Adrenal gland (tissue), 12 donors: ENCODE results near the gene AKIRIN2. TPM values are rescaled to one million over a fixed set of nuclear protein-coding genes. Genes with fewer than 3 reads are reported as not detected.

Experiments used
- DNase-seq, 7 donors: peaks; one replicate each; pipeline ENCODE4 v3.0.0-alpha.2; 2019 to 2020
- H3K27ac ChIP-seq, 5 donors: fragments of 200-600 bp; sonication (generic) in 4 of 5; 1 replicate in 3 of 5; 2 replicates in 2 of 5; pipeline versions ENCODE4 v1.5.1 to v1.8.0; 2016 to 2020; ENCODE audit warnings: mild to moderate bottlenecking in 1 of 5
- H3K27me3 ChIP-seq: fragments of 200-600 bp; 2 replicates; pipeline ENCODE4 v1.8.0; 2021
- H3K36me3 ChIP-seq, 2 donors: fragments of 200-600 bp; replicated peaks in 1 of 2; 1 replicate in 1 of 2; 2 replicates in 1 of 2; pipeline versions ENCODE4 v1.5.1 to v1.8.0; 2018 to 2022
- H3K4me1 ChIP-seq, 2 donors: fragments of 200-600 bp; replicated peaks in 1 of 2; 1 replicate in 1 of 2; 2 replicates in 1 of 2; pipeline versions ENCODE4 v1.5.1 to v1.8.0; 2018 to 2021
- H3K4me3 ChIP-seq, 4 donors: fragments of 200-600 bp; sonication (generic) in 3 of 4; one replicate each; pipeline ENCODE4 v1.5.1; 2016 to 2018
- H3K9me3 ChIP-seq, 3 donors: fragments of 200-600 bp; sonication (generic) in 1 of 3; replicated peaks in 1 of 3; 1 replicate in 2 of 3; 2 replicates in 1 of 3; pipeline versions ENCODE4 v1.5.1 to v1.8.0; 2016 to 2021
- CTCF ChIP-seq, 6 experiments: fragments of 450-650 bp in 4 of 6; fragments of 200-600 bp in 2 of 6; sonication (generic) in 1 of 6; IDR thresholded peaks; 1 replicate in 5 of 6; 2 replicates in 1 of 6; pipeline versions ENCODE4 v1.5.1 to v1.8.0; 2016 to 2021; ENCODE audit warnings: antibody characterized with exemption in 6 of 6, mild to moderate bottlenecking in 2 of 6, moderate library complexity in 1 of 6
- POLR2A ChIP-seq, 2 donors: fragments of 450-650 bp; IDR thresholded peaks; one replicate each; pipeline ENCODE4 v1.6.1; 2017; ENCODE audit warnings: antibody characterized with exemption in 2 of 2, mild to moderate bottlenecking in 2 of 2, moderate library complexity in 1 of 2
- WGBS, 4 donors: extraction: QIAGEN DNeasy Blood & Tissue Kit in 2 of 4; methylation state at CpG; one replicate each; pipeline versions ENCODE4 v1.1.5 to v1.1.7; 2013 to 2017; 5-methylcytosine and 5-hydroxymethylcytosine counted together
- intact Hi-C, 2 donors: fragments of 100-400 bp; cut with DNase I; formaldehyde crosslinking; loops; one replicate each; pipeline versions ENCODE4 v1.14.1 to v1.15.0; 2022 to 2023
- polyA plus RNA-seq, 3 donors: library from polyadenylated mRNA; stranded (reverse); fragments of 200-250 nt in 2 of 3; fragments of 350-450 nt in 1 of 3; fragmentation: Illumina TruSeq in 1 of 3; extraction: RNeasy Lipid Tissue Mini Kit (QIAGEN cat#74804) in 1 of 3; gene quantifications; one replicate each; pipeline ENCODE4 v1.2.3, GENCODE V29; 2013 to 2014
- total RNA-seq, 9 donors: library from RNA; depleted of rRNA in 4 of 9; stranded (reverse); fragments of >200 nt in 4 of 9; fragments of 120-200 nt in 1 of 9; fragmentation: NEBNext Ultra II Directional in 1 of 9; extraction: Animal tissue kit (Norgen Biotek cat#: 25700) in 1 of 9; gene quantifications; one replicate each; pipeline versions ENCODE4 v1.1.0 to v1.2.4, GENCODE V29; 2013 to 2023
- donor health status: healthy with polysubstance abuse.
- donor health status: Bipolar disorder and iron deficiency.
- donor health status: DM: yes; HTN: yes; CAD: no.
- donor health status: DM: no; HTN: no; CAD: no.
- donor health status: DM: no; HTN: no; CAD: no.
- donor health status: DM: yes; HTN: yes; CAD: no.

The AKIRIN2 gene
- total and polyA plus RNA-seq, 12 donors: 20.6 to 70.2 (median 53.2) TPM

DNA sequence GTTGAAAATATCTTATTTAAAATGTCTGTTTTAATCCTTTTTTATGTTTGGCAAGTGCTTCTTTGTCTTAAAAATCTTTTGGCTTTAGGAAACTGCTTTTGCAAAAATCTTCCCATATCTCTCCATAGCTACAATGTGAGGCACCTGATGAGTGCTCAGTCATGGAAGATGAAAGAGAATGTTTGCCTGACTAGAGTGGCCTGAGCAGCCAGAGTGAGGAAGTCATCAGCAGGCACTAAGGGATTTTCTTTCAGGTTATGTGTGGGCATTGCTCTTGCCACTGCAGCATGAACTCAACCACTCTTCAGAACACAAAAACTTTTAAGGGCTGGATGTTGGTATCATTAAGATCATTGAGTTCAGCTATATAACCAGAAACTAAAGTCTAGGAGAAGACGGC is 47.9 kb downstream of the AKIRIN2 start:
- 98 to 100% (median 100%) methylated on average over 1 of the region's 1 CpG for WGBS, 4 donors
- Histone ChIP-seq H3K9me3 (no peaks in the 10 kb centered on the region), H3K4me3 (no peak overlapping the region), H3K36me3 (no peaks in the 10 kb centered on the region), H3K27ac (no peak overlapping the region), H3K27me3 (no peaks in the 10 kb centered on the region), H3K4me1 (peaks cover 5 to 11% of the 10 kb centered on the region in 2 donors)
- TF ChIP-seq CTCF (IDR thresholded peaks at IDR 0.05) (no peak), POLR2A (IDR thresholded peaks at IDR 0.05) (no peak)
- no peak for DNase-seq
- intact Hi-C loops: no loop called here

DNA sequence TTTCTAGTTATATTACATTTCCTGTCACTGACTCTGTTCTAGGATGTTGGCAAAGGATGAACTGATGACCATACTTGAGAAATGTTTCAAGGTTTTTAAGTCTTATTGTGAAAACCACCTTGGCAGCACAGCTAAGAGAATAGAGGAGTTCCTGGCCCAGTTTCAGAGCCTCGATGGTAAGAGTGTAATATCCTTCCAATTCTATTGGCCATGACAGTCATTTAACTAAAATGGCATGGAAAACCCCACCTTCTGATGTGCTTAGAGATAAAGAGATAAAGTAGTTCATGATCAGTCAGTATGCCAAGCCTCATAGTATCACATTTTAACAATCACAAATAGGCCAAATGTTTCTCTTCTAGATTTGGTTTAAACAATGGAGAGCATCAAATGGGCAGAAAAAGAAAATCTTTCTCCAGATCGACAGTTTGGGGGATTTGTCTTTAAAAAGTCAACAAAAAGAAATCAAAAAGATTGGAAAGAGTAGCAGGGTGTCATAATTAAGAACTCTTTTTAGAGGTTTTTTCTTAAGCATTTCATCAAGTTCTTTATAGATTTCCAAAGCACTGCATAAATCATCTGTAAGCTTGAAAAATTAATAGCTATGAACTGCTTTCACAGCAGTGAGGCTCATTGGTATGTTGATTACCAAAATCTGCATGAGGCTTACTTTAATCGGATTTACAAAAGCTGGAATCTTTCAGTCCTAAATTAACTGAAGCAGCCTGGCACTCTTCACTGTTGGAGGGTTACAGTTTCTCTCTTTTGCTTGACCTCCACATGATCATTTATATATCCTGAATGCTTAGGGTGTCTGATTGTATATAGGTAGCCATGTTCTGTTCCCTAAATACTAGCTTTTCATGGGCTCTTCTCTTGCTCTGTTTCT is 48.7 kb downstream of the AKIRIN2 start:
- Histone ChIP-seq H3K27ac (peak overlapping the region in 1 of 5 donors; percentile 57), H3K36me3 (no peaks in the 10 kb centered on the region), H3K4me1 (peaks cover under 1 to 6% of the 10 kb centered on the region in 2 donors), H3K4me3 (no peak overlapping the region), H3K27me3 (no peaks in the 10 kb centered on the region), H3K9me3 (no peaks in the 10 kb centered on the region)
- TF ChIP-seq CTCF (IDR thresholded peaks at IDR 0.05) (no peak), POLR2A (IDR thresholded peaks at IDR 0.05) (no peak)
- intact Hi-C loops: no loop called here
- 56 to 66% (median 61%) methylated on average over 3 of the region's 3 CpGs for WGBS, 4 donors
- DNase-seq: peak in 6 of 7 donors; percentile 43 to 82 (median 56)

DNA sequence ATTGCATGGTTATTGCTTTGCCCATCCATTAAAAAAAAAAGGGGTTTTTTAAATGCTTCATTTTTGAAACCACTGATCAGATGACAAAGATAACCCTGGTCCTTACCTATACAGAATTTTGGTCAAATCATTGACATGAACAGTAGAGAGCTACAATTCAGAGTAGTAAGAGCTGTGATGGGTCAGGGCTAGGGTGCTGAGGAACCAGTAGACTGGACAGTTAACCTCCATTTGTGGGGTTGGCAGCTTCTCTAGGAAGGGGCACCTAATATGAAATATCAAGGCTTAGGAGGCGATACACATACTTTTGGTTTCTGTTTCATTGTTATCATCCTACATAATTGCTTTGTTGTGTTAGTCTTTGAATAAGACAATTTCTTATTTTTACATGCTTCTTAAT is 57.0 kb downstream of the AKIRIN2 start:
- TF ChIP-seq CTCF (IDR thresholded peaks at IDR 0.05): no peak
- 40 to 73% (median 64%) methylated on average over 1 of the region's 1 CpG for whole genome bisulfite sequencing, 4 donors
- Histone ChIP-seq H3K9me3 (no peaks in the 10 kb centered on the region), H3K27ac (no peak overlapping the region), H3K36me3 (no peaks in the 10 kb centered on the region), H3K4me3 (no peak overlapping the region), H3K4me1 (peaks cover 0 to 6% of the 10 kb centered on the region in 2 donors), H3K27me3 (no peaks in the 10 kb centered on the region)
- DNase-seq: no peak
- intact Hi-C loops: loop anchor here in 1 of 2 donors (2.0 kb wide), 1 partner anchor 14 kb away; no protein-coding TSS in a partner anchor

DNA sequence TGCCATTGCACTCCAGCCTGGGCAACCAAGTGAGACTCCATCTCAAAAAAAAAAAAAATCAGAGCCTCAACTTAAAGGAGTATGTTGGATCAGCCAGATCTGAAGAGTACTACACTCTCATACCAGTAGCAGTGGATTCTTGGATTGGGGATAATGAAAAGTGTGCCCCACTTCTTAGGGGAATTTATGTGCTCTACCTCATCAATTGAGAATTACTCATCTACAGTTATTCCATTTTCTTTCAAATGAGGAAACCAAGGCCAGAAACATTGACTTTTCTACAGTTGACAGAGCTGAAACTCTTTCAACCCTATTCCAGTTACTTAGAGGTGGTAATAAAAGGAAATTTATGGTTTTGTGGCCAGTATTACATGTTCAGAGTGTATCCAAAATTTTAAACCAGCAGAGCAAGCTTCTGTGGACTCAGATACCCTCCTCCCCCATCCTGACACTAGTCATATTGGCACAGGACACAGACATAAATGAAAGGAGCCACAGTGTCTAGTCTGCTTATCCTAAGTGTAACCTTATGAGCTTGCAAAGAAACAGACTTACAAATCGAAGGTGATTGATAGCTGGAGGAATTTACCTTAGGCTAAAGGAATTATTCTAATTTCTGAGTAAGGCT is 60.9 kb downstream of the AKIRIN2 start:
- DNase-seq: no peak
- Histone ChIP-seq H3K4me3 (no peak overlapping the region), H3K4me1 (peaks cover 0 to 6% of the 10 kb centered on the region in 2 donors), H3K27ac (no peak overlapping the region), H3K27me3 (no peaks in the 10 kb centered on the region), H3K9me3 (no peaks in the 10 kb centered on the region), H3K36me3 (peaks cover 0 to 5% of the 10 kb centered on the region in 2 donors)
- intact Hi-C loops: no loop called here
- TF ChIP-seq POLR2A (IDR thresholded peaks at IDR 0.05) (no peak), CTCF (IDR thresholded peaks at IDR 0.05) (no peak)
- WGBS, 4 donors: 44 to 68% (median 67%) methylated on average over 1 of the region's 1 CpG
